Endothelial cell of umbilical vein (primary cell): ENCODE data around the gene SUSD5. TPM values are rescaled to one million over a fixed set of nuclear protein-coding genes. Genes with fewer than 3 reads are reported as not detected.

Source experiments
- BruUV-seq: library from RNA; stranded (reverse); fragments of 400-500 nt; replicated peaks from 2 replicates; lab custom pipeline; 2021; lab: Mats Ljungman, UMichigan
- CTCF ChIA-PET: fragments of 300-600, 350-600 bp; sonication (Branson Sonifier 250); formaldehyde crosslinking; loops from one replicate; lab custom pipeline; 2021; ENCODE audit warnings: antibody characterized with exemption, inconsistent platforms; lab: Charles Lee
- POLR2A ChIA-PET: fragments of 300-600, 350-600 bp; sonication (Branson Sonifier 250); formaldehyde crosslinking; loops from one replicate; lab custom pipeline; 2021; ENCODE audit warnings: antibody characterized with exemption, inconsistent platforms; lab: Charles Lee
- DNase-seq: peaks from one replicate; pipeline ENCODE4 v3.0.0-alpha.2; 2011; ENCODE audit warnings: low read depth, low spot score
- FAIRE-seq: peaks from 2 replicates; lab custom pipeline; 2011; peaks lifted over from hg19 to GRCh38; lab: Jason Lieb, UNC
- H2AFZ ChIP-seq: 2 replicates; pipeline ENCODE4 v1.6.0; 2012; ENCODE audit warnings: low read depth, low read length, control low read depth, inconsistent platforms
- H3K27ac ChIP-seq: 2 replicates; pipeline ENCODE4 v1.5.1; 2011; ENCODE audit warnings: low read depth, mild to moderate bottlenecking, control low read depth, low read length, moderate library complexity; ENCODE audit not compliant: insufficient read depth
- H3K27me3 ChIP-seq, 2 experiments: 2 replicates each; pipeline versions ENCODE4 v1.6.0 to v1.6.1; 2011; ENCODE audit warnings: low read length in 2 of 2, mixed read lengths in 1 of 2; ENCODE audit not compliant: control insufficient read depth in 2 of 2, insufficient read depth in 2 of 2
- H3K36me3 ChIP-seq, 2 experiments: 2 replicates in 1 of 2; 3 replicates in 1 of 2; pipeline ENCODE4 v1.5.1; 2011; ENCODE audit warnings: low read length in 2 of 2, mild to moderate bottlenecking in 1 of 2, moderate library complexity in 1 of 2; ENCODE audit not compliant: control insufficient read depth in 2 of 2, insufficient read depth in 2 of 2; ENCODE audit errors: extremely low read depth in 1 of 2
- H3K4me1 ChIP-seq: 3 replicates; pipeline ENCODE4 v1.5.1; 2011; ENCODE audit warnings: mild to moderate bottlenecking, low read length; ENCODE audit not compliant: control insufficient read depth, insufficient read depth; ENCODE audit errors: extremely low read depth
- H3K4me2 ChIP-seq: 2 replicates; pipeline ENCODE4 v1.6.1; 2011; ENCODE audit warnings: low read length, control low read depth, mixed read lengths; ENCODE audit not compliant: insufficient read depth
- H3K4me3 ChIP-seq, 3 experiments: fragments of 200-600 bp in 1 of 3; sonication (generic), shearing (Covaris generic) in 1 of 3; replicated peaks in 1 of 3; 2 replicates each; pipeline ENCODE4 v1.5.1; 2011 to 2016; ENCODE audit warnings: control low read depth in 3 of 3, low read length in 3 of 3, mild to moderate bottlenecking in 2 of 3, inconsistent platforms in 1 of 3, low read depth in 1 of 3, moderate library complexity in 1 of 3; ENCODE audit not compliant: insufficient read depth in 1 of 3
- H3K79me2 ChIP-seq: 2 replicates; pipeline ENCODE4 v1.6.0; 2012; ENCODE audit warnings: low read length, inconsistent platforms; ENCODE audit not compliant: control insufficient read depth, insufficient read depth
- H3K9ac ChIP-seq: replicated peaks from 2 replicates; pipeline ENCODE3; 2011; ENCODE audit warnings: low read length, control low read depth; ENCODE audit not compliant: insufficient read depth; ENCODE audit errors: extremely low read depth
- H3K9me1 ChIP-seq: replicated peaks from 3 replicates; pipeline ENCODE4 v1.6.0; 2011; ENCODE audit warnings: mild to moderate bottlenecking, low read length; ENCODE audit not compliant: control insufficient read depth, insufficient read depth; ENCODE audit errors: extremely low read depth
- H3K9me3 ChIP-seq: replicated peaks from 2 replicates; pipeline ENCODE4 v1.5.1; 2012; ENCODE audit warnings: low read length, inconsistent platforms; ENCODE audit not compliant: control insufficient read depth, insufficient read depth
- H4K20me1 ChIP-seq: replicated peaks from 2 replicates; pipeline ENCODE3; 2011; ENCODE audit warnings: mild to moderate bottlenecking, low read length; ENCODE audit not compliant: control insufficient read depth, insufficient read depth; ENCODE audit errors: extremely low read depth
- CTCF ChIP-seq, 2 donors: IDR thresholded peaks; 1 replicate in 1 of 2; 2 replicates in 1 of 2; pipeline ENCODE4 v1.5.1; 2011; ENCODE audit warnings: low read length in 2 of 2, mild to moderate bottlenecking in 2 of 2, moderate library complexity in 2 of 2, control low read depth in 1 of 2, inconsistent platforms in 1 of 2, low read depth in 1 of 2; ENCODE audit not compliant: insufficient read depth in 1 of 2; ENCODE audit errors: extremely low read depth in 1 of 2
- EZH2 ChIP-seq: IDR thresholded peaks from 2 replicates; pipeline ENCODE4 v1.6.1; 2012; ENCODE audit warnings: borderline replicate concordance, low read depth, mild to moderate bottlenecking, moderate library complexity, low read length, inconsistent platforms; ENCODE audit not compliant: severe bottlenecking
- FOS ChIP-seq: IDR thresholded peaks from 2 replicates; pipeline ENCODE4 v1.6.1; 2011; ENCODE audit warnings: mild to moderate bottlenecking, low read length, moderate library complexity, borderline replicate concordance; ENCODE audit not compliant: insufficient read depth
- GATA2 ChIP-seq: IDR thresholded peaks from 2 replicates; pipeline ENCODE4 v1.7.0; 2011; ENCODE audit warnings: low read depth, mild to moderate bottlenecking, moderate library complexity, mixed read lengths, low read length; ENCODE audit not compliant: insufficient read length, insufficient read depth
- JUN ChIP-seq: IDR thresholded peaks from 2 replicates; pipeline ENCODE4 v1.6.1; 2011; ENCODE audit warnings: borderline replicate concordance, low read depth; ENCODE audit not compliant: insufficient read length, insufficient read depth
- MYC ChIP-seq: IDR thresholded peaks from one replicate; pipeline ENCODE4 v1.6.1; 2011; ENCODE audit warnings: mild to moderate bottlenecking, low read depth, low read length
- POLR2A ChIP-seq: IDR thresholded peaks from 2 replicates; pipeline ENCODE4 v1.6.1; 2012; ENCODE audit warnings: low read depth, mild to moderate bottlenecking, control low read depth, low read length
- POLR2AphosphoS5 ChIP-seq: IDR thresholded peaks from 2 replicates; pipeline ENCODE4 v1.6.1; 2012; ENCODE audit warnings: low read depth, mild to moderate bottlenecking, control low read depth, low read length, moderate library complexity; ENCODE audit not compliant: insufficient read depth
- dilution Hi-C: fragments of 300-500 bp; cut with MboI; formaldehyde crosslinking; loops from one replicate; pipeline ENCODE4 v1.15.0; 2019; ENCODE audit warnings: low sequenced_read_pairs; ENCODE audit not compliant: extremely low pct_ligation_motif_present
- intact Hi-C: fragments of 100-400 bp; cut with micrococcal nuclease; formaldehyde crosslinking; loops from one replicate; pipeline ENCODE4 v1.10.0; 2022
- polyA plus RNA-seq, 4 experiments: library from polyadenylated mRNA; depleted of rRNA in 3 of 4; stranded (reverse) in 3 of 4; unstranded in 1 of 4; fragments of >200 nt; gene quantifications; 2 replicates each; pipeline versions ENCODE4 v1.2.1 to v1.2.3, GENCODE V29; 2011 to 2012; ENCODE audit warnings: missing spikeins in 1 of 4
- total RNA-seq: library from RNA; stranded (reverse); gene quantifications from 2 replicates; pipeline ENCODE4 v1.2.3, GENCODE V29; 2021
- TF ChIP-seq, protein P1 (sequence below): IDR thresholded peaks from 2 replicates; pipeline ENCODE4 v1.6.1; 2011; ENCODE audit not compliant: insufficient read depth, insufficient read length

SUSD5 gene
- total and polyA plus RNA-seq, 2 donors (not counting 3 experiments of a cell fraction or from before 2014, with no cell fraction given) = 7.7 to 18.8 TPM

GRCh38 chr3:33240261-33240660, 21.7 kb upstream of the SUSD5 start:
- Histone ChIP-seq H3K4me2 (no peak overlapping the region), H3K9me1 (no peaks in the 10 kb centered on the region), H3K27ac (no peak overlapping the region), H2AFZ (no peak overlapping the region), H3K27me3 (peaks cover 5 to 6% of the 10 kb centered on the region in 2 experiments), H3K9ac (no peak overlapping the region), H3K36me3 (no peaks in the 10 kb centered on the region), H3K4me3 (no peak overlapping the region), H3K9me3 (no peaks in the 10 kb centered on the region), H3K4me1 (no peaks in the 10 kb centered on the region), H3K79me2 (no peaks in the 10 kb centered on the region), H4K20me1 (no peaks in the 10 kb centered on the region)
- ChIA-PET POLR2A (no interaction called here), CTCF (interaction anchor here (1.1 kb wide), 1 partner anchor 132 kb away, joined by 4 read pairs; no protein-coding TSS in a partner anchor)
- no peak for TF ChIP-seq JUN
- no peak for TF ChIP-seq POLR2AphosphoS5
- no peak for TF ChIP-seq POLR2A
- no peak for TF ChIP-seq EZH2
- no peak for TF ChIP-seq CTCF (IDR thresholded peaks at IDR 0.05; ENCODE audit: extremely low read depth in 1 of 2, insufficient read depth in 1 of 2, low read depth in 1 of 2, low read length in 2 of 2)
- TF ChIP-seq FOS = no peak
- TF ChIP-seq MYC = no peak
- no peak for TF ChIP-seq GATA2
- TF ChIP-seq, protein P1, sequence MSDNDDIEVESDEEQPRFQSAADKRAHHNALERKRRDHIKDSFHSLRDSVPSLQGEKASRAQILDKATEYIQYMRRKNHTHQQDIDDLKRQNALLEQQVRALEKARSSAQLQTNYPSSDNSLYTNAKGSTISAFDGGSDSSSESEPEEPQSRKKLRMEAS = no peak
- intact Hi-C loops = no loop called here
- no peak for FAIRE-seq
- no TSS peak for BruUV-seq
- dilution Hi-C loops = no loop called here
- DNase-seq = no peak
